GM21717 (cell line): Measurements from ENCODE around the gene TEK.
A peak's percentile ranks its signal among the peaks of the same experiment; 100 is the strongest.
"Not testable (repeated sequence)": the region's sequence is repeated elsewhere in the genome, so short reads cannot be mapped to it uniquely, and the experiment has no call there.

ENCODE experiments used
- ATAC-seq: cut with Tn5 transposase; IDR thresholded peaks from one replicate; pipeline ENCODE4 v1.9.1; 2021; ENCODE audit warnings: mild to moderate bottlenecking, moderate library complexity; ENCODE audit not compliant: unreplicated experiment

The TEK gene

DNA sequence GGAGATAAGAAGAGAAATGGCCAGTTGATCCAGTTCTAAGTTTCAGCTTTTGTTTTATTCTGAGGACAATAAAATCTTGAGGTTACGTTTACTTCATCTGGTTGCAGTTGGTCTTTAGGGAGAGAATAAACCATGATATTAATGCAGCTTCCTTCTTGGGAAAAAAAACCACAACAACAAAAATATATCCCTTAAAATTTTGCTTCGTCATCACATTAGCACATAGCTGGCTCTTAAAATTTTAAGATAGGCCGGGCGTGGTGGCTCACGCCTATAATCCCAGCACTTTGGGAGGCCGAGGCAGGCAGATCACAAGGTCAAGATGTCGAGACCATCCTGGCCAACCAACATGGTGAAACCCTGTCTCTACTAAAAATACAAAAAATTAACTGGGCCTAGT lies 101.6 kb downstream of the TEK start:
- ATAC-seq, result no peak

DNA sequence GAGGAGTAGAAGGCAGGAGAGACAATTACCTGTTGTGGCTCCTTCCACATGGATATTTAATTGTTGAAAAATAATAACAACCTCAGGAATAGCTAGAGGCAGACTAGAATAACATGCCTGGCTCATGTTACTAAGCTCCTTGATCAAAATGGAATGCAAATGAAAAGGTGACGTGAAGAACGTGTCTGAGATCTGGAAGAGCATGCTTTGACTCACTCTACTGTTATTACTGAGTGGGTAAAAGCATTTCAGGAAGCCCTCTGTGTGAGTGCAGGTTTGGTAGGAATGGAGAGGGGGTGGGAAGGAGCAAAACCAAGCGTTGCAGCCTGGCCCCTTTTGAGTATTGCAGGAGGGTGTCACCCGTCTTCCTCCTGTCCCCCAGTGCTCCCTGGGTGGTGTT lies 103.2 kb downstream of the TEK start:
- ATAC-seq, result no peak

DNA sequence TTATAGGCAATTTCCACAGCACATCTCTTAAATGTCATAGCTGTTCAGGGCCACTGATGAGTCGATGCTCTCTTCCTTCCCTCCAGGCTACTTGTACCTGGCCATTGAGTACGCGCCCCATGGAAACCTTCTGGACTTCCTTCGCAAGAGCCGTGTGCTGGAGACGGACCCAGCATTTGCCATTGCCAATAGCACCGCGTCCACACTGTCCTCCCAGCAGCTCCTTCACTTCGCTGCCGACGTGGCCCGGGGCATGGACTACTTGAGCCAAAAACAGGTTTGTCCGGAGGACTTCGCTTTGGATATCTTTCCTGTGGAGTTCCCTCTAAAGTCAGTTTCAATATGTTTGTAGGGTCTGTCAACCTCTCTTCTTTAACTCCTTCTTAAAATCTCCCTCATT lies 103.6 kb downstream of the TEK start:
- ATAC-seq, result no peak

DNA sequence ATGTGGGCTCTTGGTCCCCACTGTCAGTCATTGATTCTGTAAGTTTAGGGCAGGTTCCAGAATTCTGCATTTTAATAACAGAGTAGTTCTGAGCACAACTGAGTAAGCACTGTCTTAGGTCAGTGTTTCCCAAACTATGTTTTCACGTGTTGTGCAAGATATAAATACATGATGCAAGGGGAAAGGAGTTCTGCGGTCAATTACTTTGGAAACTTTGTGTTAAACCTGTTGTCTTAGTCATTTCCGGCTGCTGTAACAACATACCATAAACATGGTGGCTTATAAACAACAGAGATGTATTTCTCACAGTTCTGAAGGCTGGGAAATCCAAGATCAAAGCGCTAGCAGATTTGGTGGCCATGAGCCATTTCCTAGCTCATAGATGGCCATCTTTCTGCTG lies 118.2 kb downstream of the TEK start:
- no peak for ATAC-seq

DNA sequence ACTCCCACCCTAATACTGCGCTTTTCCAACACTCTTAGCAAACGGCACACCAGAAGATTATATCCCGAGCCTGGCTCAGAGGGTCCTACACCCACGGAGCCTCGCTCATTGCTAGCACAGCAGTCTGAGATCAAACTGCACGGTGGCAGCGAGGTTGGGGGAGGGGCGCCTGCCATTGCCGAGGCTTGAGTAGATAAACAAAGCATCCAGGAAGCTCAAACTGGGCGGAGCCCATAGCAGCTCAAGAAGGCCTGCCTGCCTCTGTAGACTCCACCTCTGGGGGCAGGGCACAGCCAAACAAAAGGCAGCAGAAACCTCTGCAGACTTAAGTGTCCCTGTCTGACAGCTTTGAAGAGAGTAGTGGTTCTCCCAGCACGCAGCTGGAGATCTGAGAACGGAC lies 130.6 kb downstream of the TEK start:
- not testable (repeated sequence) for ATAC-seq

DNA sequence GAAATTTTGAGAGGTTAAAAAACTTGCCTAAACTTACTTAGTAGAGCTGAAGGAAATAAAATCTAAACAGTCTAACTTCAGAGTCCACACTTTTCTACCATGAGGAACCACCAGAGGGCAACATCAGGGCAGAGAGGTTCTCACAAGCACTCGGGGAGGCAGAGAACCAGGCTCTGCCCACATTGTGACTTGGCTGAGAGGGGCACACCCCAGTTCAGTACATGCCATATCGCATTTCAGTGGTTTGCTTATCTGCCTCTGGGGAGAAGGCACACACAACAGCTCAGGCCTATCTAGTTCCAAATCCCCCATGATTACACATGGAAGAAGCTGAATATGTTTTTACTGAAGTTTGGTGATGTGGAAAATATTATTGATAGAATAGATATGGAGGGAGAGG lies 138.7 kb downstream of the TEK start:
- peak; percentile 82 for ATAC-seq

DNA sequence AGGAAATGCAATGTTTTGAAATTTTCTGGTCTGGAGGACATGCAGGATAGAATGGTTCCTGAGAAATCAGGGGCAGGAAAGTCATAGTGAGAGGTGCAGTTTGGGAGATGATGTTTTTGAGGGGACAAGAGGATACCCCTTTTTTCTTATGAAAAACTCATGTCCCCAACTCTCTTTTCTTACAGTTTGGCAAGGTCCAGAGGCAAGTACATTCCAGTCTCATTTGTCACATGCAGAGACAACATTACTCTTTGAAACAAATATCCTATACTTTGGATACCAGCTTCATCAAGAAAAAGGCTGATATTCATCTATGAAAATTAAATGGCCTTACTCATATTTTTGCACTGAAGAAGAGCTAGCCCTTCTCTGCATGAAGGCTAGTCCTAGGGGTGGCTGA lies 139.7 kb downstream of the TEK start:
- no peak for ATAC-seq

DNA sequence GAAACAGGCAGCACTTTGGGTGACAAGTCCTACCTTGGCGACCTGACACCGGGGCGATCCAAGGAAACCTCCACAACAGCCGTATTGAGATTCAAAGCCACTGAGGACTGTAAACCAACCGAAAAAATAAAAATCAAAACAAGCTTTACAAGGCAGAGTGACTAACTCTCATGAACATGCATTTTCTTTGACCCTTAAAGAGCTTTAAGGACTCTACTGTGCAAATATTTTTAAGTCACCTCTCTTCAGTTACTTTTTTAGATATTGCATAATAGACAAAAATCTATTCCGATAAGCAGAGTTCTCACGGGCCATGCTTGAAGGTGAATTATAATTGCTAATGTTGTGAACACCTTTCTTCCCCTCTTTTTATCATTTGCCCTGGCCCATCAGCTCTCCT lies 149.6 kb downstream of the TEK start:
- ATAC-seq, result no peak

DNA sequence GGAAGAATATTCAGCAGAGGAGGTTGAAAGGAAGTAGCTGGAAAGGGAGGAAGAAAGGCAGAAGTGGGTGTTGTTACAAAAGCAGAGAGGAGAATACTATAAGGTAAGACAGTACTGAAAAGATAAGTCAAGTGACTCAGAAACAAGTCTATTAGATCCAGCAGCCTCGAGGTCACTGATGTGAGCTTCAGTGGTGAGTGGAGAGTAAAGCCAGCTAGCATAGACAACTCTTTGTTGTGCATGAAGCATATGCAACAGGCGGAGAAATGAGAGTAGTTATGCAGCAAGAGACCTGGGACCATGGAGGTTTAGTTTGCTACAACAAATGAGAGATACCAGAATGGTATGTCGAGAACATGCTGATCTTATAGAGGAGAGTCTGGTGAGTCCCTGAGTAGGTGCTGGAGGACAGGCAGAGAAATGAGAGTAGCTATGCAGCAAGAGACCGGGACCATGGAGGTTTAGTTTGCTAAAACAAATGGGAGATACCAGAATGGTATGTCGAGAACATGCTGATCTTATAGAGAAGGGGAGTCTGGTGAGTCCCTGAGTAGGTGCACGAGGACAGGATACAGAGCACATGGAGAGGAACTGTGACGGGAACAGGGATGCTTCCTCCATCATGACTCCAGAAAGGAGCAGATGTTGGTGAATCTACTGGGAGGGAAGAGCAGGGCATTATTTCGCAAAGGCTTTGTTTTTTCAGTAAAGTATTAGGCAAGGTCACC lies 151.9 kb downstream of the TEK start:
- ATAC-seq, result no peak

DNA sequence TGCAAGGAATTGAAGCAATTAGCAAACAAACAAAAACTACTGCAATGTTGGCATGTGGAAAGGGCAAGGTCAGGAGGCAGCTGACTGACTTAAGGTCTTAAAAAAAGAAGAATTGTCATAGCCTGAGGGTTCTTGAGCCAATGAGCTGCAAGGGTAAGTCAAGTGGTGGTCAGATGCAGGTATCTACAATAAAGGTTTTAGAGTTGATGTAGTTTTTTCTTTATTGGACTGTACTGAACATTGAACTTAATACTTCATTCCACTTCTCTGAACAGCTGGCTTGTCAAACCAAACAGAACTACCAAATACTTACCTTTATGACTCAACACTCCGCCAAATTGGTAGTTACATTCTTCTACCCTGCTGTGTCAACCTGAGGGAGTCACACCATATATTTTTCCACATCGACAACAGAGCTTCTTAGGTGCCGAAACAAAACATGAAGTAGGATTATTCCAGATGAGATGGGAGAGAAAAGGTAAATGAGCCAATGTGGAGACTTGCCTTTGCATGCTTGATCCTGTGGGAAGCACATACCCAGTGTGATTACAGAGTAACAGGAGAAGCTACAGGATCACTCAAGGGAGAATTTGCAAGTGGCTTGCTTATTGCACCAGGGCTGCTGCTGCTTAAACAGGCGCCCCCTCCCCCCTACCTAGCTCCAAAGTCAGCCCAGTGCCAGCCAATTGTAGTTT lies 152.6 kb downstream of the TEK start:
- no peak for ATAC-seq

DNA sequence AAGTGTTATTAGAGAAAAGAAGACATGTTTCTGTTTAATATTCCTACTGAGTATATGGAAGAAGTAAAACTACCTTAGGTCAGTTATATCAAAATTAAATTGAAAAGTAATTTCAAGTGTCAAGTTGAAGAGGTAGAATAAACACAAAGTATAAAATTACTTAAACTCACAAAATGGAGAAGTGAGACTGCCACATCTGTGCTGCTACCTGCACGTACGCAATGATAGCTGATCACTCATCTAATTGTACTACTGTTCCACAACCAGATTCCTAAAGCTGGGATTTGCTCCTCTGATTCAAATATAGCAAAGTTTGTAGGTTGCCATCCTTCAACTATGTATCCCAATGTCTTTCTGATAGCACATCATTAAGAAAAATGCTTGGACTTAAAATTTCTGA lies 163.1 kb downstream of the TEK start:
- no peak for ATAC-seq

DNA sequence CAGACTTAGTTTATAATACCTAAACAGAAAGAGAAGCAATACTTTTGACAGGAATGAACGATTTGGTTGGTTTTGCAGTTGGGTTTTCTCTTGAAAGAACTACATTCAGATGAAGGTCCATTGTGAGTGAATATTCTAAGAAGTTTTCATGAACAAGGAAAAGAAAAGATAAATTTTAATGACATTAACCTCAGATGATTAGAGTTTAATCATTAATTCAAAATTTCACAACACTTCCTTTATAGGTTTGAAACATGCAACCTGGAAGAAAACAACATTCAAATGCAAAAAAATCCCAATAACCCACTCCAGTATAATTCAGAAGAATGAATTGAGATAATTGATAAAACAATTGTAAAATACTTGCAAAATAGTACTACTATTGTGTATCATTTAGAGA lies 164.2 kb downstream of the TEK start:
- ATAC-seq, result no peak

DNA sequence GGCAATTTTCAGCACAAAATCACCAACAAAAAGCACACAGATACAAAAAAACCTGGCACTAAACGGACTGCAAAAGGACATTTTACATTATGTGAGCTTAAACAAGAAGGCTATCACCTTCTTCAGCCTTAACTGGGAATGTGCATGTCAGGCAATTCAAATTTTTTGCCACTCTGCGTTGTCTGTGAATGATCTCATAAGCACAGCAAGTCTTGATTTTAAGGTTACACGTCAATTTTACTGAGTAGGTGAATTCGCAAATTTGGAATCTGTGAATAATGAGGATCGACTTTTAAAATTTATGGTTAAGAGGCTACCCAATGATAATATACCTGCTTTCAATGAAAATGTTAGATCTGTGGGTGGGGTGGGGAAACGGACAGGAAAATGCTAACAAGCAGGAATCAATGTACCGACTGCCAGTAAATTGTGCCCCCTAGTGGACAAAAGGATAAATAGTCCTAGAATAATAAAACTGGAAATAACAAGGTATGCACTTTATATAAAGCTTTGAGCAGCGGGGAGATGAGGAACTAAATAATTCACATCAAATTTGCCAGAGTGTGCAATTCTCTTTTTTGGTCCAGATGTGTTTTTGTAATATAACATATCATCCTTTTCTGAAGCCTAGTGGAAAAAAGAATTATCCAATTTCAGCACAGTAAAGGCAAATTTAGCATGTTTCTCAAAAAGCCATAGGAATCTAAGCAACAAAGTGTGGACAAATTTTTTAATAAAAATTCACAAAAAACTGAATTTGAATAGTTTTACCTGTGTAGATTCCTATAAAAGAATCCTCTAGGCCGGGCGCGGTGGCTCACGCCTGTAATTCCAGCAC lies 167.4 kb downstream of the TEK start:
- ATAC-seq, result no peak

DNA sequence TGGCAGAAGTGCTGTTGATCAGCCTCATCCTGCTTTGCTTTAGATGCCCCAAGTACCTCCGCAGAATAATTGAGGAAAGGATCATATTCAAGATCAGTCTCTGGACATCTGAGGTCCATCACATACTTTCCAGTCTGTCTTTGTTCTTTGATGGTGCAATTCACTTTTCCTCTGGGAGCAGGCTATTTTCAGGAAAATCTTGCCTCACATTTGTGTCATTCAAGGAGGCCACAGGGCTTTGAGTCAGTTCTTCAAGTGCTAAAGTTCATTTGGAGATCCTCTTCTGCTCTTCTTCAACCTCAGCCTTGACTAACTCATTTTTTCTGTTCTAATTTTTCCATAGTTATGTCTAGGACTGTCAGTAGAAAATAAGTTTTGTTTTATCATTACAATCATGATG lies 169.3 kb downstream of the TEK start:
- ATAC-seq, result no peak

DNA sequence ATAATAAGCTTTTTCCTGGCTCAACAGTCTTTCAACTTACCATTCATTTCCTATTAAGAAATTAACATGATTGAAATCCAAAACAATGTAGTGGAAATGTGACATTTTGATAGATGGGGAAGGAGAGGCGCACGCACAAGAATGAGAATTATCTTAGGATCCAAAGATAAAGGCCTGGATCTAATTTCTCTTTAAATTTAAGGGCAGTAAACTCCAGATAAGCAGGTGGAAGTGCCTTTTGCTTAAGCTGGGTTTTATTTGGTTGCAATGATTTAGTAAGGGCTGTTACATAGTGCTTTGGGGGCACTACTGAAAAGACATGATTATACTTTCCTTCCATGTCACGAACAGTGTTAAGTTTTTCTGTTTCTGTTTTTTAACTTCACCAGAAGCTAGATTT lies 170.6 kb downstream of the TEK start:
- ATAC-seq, result no peak
